Hepatocyte (in vitro differentiated cells): ENCODE results near the gene ZBED4. TPM values are rescaled to one million over a fixed set of nuclear protein-coding genes. Genes with fewer than 3 reads are reported as not detected.

Experiments used
- DNase-seq: peaks from one replicate; pipeline ENCODE4 v3.0.0-alpha.2; 2016; ENCODE audit warnings: low spot score
- H2AFZ ChIP-seq: fragments of 200-600 bp; sonication (generic); 2 replicates; pipeline ENCODE4 v1.6.0; 2016; ENCODE audit warnings: antibody characterized with exemption, mild to moderate bottlenecking
- H3K27ac ChIP-seq: fragments of 200-600 bp; sonication (generic); 2 replicates; pipeline ENCODE4 v1.5.1; 2016; ENCODE audit warnings: mild to moderate bottlenecking
- H3K27me3 ChIP-seq: fragments of 200-600 bp; sonication (generic); 2 replicates; pipeline ENCODE4 v1.6.1; 2016
- H3K36me3 ChIP-seq: fragments of 200-600 bp; sonication (generic); replicated peaks from 2 replicates; pipeline ENCODE4 v1.5.1; 2016; ENCODE audit warnings: low read depth; ENCODE audit not compliant: insufficient read depth
- H3K4me1 ChIP-seq: fragments of 200-600 bp; sonication (generic); 2 replicates; pipeline ENCODE4 v1.5.1; 2016; ENCODE audit warnings: mild to moderate bottlenecking, moderate library complexity; ENCODE audit not compliant: insufficient read depth
- H3K4me2 ChIP-seq: fragments of 200-600 bp; sonication (generic); 2 replicates; pipeline ENCODE4 v1.6.0; 2016
- H3K4me3 ChIP-seq: fragments of 200-600 bp; sonication (generic); 2 replicates; pipeline ENCODE4 v1.5.1; 2016; ENCODE audit warnings: mild to moderate bottlenecking
- H3K79me2 ChIP-seq: fragments of 200-600 bp; sonication (generic); 2 replicates; pipeline ENCODE4 v1.6.0; 2017; ENCODE audit warnings: mild to moderate bottlenecking
- H3K9me2 ChIP-seq: fragments of 200-600 bp; sonication (generic); replicated peaks from 2 replicates; pipeline ENCODE4 v1.6.0; 2017; ENCODE audit warnings: mild to moderate bottlenecking; ENCODE audit not compliant: insufficient read depth
- H3K9me3 ChIP-seq: fragments of 200-600 bp; sonication (generic); 2 replicates; pipeline ENCODE4 v1.5.1; 2016; ENCODE audit warnings: low read depth, mild to moderate bottlenecking
- H4K20me1 ChIP-seq: fragments of 200-600 bp; sonication (generic); 2 replicates; pipeline ENCODE4 v1.6.0; 2016; ENCODE audit warnings: mild to moderate bottlenecking; ENCODE audit not compliant: insufficient read depth, poor library complexity, severe bottlenecking
- EZH2 ChIP-seq: fragments of 200-600 bp; sonication (generic); IDR thresholded peaks from 2 replicates; pipeline ENCODE4 v1.6.1; 2016; ENCODE audit warnings: antibody characterized with exemption, mild to moderate bottlenecking, borderline replicate concordance
- EZH2phosphoT487 ChIP-seq: fragments of 200-600 bp; sonication (generic); IDR thresholded peaks from one replicate; pipeline ENCODE4 v1.6.1; 2018; ENCODE audit warnings: antibody characterized with exemption, mild to moderate bottlenecking, low read depth, moderate library complexity; ENCODE audit not compliant: unreplicated experiment, severe bottlenecking
- WGBS: methylation state at CpG from one replicate; pipeline ENCODE4 v1.1.6; 2016; ENCODE audit warnings: low lambda C conversion rate; ENCODE audit errors: missing lambda C conversion rate; 5-methylcytosine and 5-hydroxymethylcytosine counted together
- polyA plus RNA-seq: library from polyadenylated mRNA; unstranded; fragments of >200 nt; fragmentation: Nextera tagmentation; extraction: Ambion mirVana; gene quantifications from 2 replicates; pipeline ENCODE4 v1.2.1, GENCODE V29; 2016
- total RNA-seq: library from RNA; depleted of rRNA; stranded (reverse); fragments of >200 nt; gene quantifications from 2 replicates; pipeline ENCODE4 v1.2.3, GENCODE V29; 2014
- TF ChIP-seq, protein P1 (sequence below): fragments of 200-600 bp; sonication (generic); IDR thresholded peaks from 2 replicates; pipeline ENCODE4 v1.5.1; 2016; ENCODE audit warnings: antibody characterized with exemption, mild to moderate bottlenecking; ENCODE audit not compliant: poor library complexity

ZBED4 gene
- total and polyA plus RNA-seq, 2 experiments from 2014 or later: 14.9 to 16.3 TPM

DNA sequence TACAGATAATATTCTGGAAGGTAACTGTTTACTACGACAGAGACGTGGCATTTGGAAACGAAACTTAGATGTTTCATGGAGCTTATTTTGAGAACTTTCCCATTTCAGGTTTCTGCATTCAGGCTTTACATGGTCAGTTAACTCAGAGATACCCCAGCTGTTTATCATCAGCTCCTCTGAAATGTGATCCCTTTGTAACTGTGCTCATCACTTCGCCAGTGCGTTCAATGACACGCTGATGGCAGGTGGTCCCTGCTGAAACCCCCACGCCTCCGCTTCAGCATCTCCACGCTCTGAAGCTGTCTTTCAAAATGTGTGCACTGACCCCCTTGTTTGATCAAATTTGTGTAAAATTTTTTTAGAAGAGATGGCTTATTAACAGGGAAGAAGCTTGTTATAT is 34.1 kb downstream of the ZBED4 start:
- H3K27ac ChIP-seq: no peak overlapping the region
- no peaks in the 10 kb centered on the region for H3K9me2 ChIP-seq
- TF ChIP-seq EZH2: no peak
- no peak for TF ChIP-seq EZH2phosphoT487
- H2AFZ ChIP-seq: no peak overlapping the region
- 91% methylated on average over 9 of the region's 9 CpGs for WGBS
- H3K4me3 ChIP-seq: no peak overlapping the region
- peaks cover 74% of the 10 kb centered on the region for H3K79me2 ChIP-seq
- H3K36me3 ChIP-seq: no peaks in the 10 kb centered on the region
- no peak for DNase-seq
- no peaks in the 10 kb centered on the region for H3K4me1 ChIP-seq
- H3K4me2 ChIP-seq: no peak overlapping the region
- H3K9me3 ChIP-seq: no peaks in the 10 kb centered on the region
- no peaks in the 10 kb centered on the region for H3K27me3 ChIP-seq
- H4K20me1 ChIP-seq: no peaks in the 10 kb centered on the region

DNA sequence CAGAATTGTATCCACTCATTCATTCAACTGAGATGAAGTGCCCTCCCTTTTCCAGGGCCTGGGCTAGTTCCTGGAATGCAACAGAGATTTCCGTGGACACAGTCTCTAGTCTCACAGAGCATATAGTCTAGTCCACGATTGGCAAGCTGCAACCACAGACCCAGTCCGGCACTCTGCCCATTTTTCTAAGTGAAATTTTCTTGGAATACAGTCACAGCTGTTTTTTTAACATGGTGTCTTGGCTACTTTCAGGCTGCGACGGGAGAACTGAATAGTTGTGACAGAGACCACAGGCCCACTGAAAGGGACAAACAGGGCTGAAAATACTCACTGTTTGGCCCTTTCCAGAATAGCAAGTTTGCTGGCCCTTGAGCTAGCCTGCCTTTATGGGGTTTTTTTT is 35.4 kb downstream of the ZBED4 start:
- TF ChIP-seq, protein P1, sequence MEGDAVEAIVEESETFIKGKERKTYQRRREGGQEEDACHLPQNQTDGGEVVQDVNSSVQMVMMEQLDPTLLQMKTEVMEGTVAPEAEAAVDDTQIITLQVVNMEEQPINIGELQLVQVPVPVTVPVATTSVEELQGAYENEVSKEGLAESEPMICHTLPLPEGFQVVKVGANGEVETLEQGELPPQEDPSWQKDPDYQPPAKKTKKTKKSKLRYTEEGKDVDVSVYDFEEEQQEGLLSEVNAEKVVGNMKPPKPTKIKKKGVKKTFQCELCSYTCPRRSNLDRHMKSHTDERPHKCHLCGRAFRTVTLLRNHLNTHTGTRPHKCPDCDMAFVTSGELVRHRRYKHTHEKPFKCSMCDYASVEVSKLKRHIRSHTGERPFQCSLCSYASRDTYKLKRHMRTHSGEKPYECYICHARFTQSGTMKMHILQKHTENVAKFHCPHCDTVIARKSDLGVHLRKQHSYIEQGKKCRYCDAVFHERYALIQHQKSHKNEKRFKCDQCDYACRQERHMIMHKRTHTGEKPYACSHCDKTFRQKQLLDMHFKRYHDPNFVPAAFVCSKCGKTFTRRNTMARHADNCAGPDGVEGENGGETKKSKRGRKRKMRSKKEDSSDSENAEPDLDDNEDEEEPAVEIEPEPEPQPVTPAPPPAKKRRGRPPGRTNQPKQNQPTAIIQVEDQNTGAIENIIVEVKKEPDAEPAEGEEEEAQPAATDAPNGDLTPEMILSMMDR: no peak
- TF ChIP-seq EZH2phosphoT487: no peak
- TF ChIP-seq EZH2: no peak
- H3K4me2 ChIP-seq: no peak overlapping the region
- no peak overlapping the region for H3K27ac ChIP-seq
- H3K4me3 ChIP-seq: no peak overlapping the region
- no peak overlapping the region for H2AFZ ChIP-seq
- no peaks in the 10 kb centered on the region for H3K36me3 ChIP-seq
- DNase-seq: no peak
- 96% methylated on average over 5 of the region's 5 CpGs for WGBS
- H3K27me3 ChIP-seq: no peaks in the 10 kb centered on the region
- H3K4me1 ChIP-seq: no peaks in the 10 kb centered on the region
- no peaks in the 10 kb centered on the region for H3K9me3 ChIP-seq
- no peaks in the 10 kb centered on the region for H4K20me1 ChIP-seq
- no peaks in the 10 kb centered on the region for H3K9me2 ChIP-seq
- peaks cover 60% of the 10 kb centered on the region for H3K79me2 ChIP-seq

DNA sequence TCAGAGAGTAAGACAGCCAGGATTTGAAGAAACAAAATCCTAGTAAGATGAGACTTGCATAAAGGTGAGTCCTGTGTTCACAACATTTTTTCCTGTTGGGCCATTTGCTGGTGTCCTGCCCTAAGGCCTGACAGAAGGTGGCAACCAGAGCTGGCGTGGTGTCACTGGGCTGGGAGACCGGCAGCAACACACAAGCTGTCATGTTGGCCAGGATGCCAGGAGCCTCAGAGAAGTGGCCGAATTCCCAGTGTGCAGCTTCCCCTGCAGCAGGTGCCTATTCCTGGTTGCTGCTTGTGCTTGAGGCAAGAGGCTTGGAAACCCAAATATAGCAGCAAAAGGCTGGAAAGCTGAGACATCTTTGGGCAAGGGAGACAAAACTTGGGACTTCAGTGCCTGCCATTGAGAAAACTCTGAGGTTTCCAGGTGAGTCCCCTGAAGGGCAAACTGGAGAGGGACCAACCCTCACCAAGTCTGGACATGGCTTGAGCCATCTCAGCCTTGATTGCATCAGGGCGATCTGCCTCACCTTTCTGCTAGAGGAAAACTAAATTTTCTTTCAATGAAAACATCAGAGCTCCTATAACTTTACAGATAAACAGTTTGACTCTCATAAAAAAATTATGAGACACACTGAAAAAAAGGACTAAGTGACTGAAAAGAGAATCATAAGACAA is 38.7 kb downstream of the ZBED4 start:
- no peak for DNase-seq
- WGBS: 97% methylated on average over 4 of the region's 4 CpGs
- H3K4me1 ChIP-seq: no peaks in the 10 kb centered on the region
- H3K4me3 ChIP-seq: no peak overlapping the region
- H3K4me2 ChIP-seq: no peak overlapping the region
- no peak overlapping the region for H3K27ac ChIP-seq
- no peaks in the 10 kb centered on the region for H3K9me3 ChIP-seq
- no peaks in the 10 kb centered on the region for H4K20me1 ChIP-seq
- no peaks in the 10 kb centered on the region for H3K27me3 ChIP-seq
- no peak overlapping the region for H2AFZ ChIP-seq
- H3K36me3 ChIP-seq: no peaks in the 10 kb centered on the region
- H3K9me2 ChIP-seq: no peaks in the 10 kb centered on the region
- TF ChIP-seq, protein P1: no peak
- no peak for TF ChIP-seq EZH2phosphoT487
- no peak for TF ChIP-seq EZH2
- H3K79me2 ChIP-seq: peaks cover 37% of the 10 kb centered on the region

DNA sequence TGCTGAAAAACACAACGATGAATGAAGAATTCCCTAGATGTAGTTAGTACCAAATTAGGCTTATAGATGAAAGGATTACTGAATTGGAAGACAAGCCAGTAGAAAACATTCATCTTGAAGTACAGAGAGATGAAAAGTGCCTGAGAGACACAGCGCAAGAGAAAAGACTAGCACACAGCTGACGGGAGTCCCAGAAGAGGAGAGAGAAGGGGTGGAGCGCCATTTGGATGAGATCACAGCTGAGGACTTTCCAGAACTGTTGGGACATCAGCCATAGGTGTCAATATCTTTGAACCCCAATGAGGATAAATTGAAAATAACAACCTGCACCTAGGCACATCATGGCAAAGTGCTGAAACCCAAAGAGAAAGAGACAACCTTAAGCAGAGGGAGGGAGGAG is 39.4 kb downstream of the ZBED4 start:
- WGBS: 97% methylated on average over 4 of the region's 4 CpGs
- TF ChIP-seq, protein P1: no peak
- no peak for TF ChIP-seq EZH2
- no peak for TF ChIP-seq EZH2phosphoT487
- no peaks in the 10 kb centered on the region for H3K9me2 ChIP-seq

More for the DNA sequence above, 39.4 kb downstream of the ZBED4 start:
- no peaks in the 10 kb centered on the region for H3K27me3 ChIP-seq
- no peaks in the 10 kb centered on the region for H3K9me3 ChIP-seq
- H3K4me3 ChIP-seq: no peak overlapping the region
- no peak overlapping the region for H3K4me2 ChIP-seq
- no peaks in the 10 kb centered on the region for H3K36me3 ChIP-seq
- DNase-seq: no peak
- H3K79me2 ChIP-seq: peaks cover 30% of the 10 kb centered on the region
- H4K20me1 ChIP-seq: no peaks in the 10 kb centered on the region
- no peak overlapping the region for H2AFZ ChIP-seq
- H3K27ac ChIP-seq: no peak overlapping the region
- H3K4me1 ChIP-seq: no peaks in the 10 kb centered on the region
